SK-N-SH (cell line): ENCODE results near the gene ZPBP2. TPM values are rescaled to one million over a fixed set of nuclear protein-coding genes. Genes with fewer than 3 reads are reported as not detected.
"Not testable (repeated sequence)": the region's sequence is repeated elsewhere in the genome, so short reads cannot be mapped to it uniquely, and the experiment has no call there.

Experiments
- CTCF ChIA-PET: fragments of 300-600, 350-600 bp; formaldehyde crosslinking; extraction: SDS; loops from one replicate; lab custom pipeline; 2021; lab: Yijun Ruan, JAX
- POLR2A ChIA-PET: fragments of 350-600 bp; sonication (Branson Sonifier 250); formaldehyde crosslinking; extraction: SDS; loops from one replicate; lab custom pipeline; 2020; ENCODE audit warnings: antibody characterized with exemption, inconsistent platforms; lab: Yijun Ruan, JAX
- DNase-seq: peaks from one replicate; pipeline ENCODE4 v3.0.0; 2012
- H2AFZ ChIP-seq: fragments of 200-600 bp; sonication (generic); 2 replicates; pipeline ENCODE4 v1.8.1; 2016; ENCODE audit warnings: antibody characterized with exemption, mild to moderate bottlenecking, low read depth
- H3F3A ChIP-seq: fragments of 200-600 bp; sonication (generic); replicated peaks from 2 replicates; pipeline ENCODE3; 2016; ENCODE audit warnings: antibody characterized with exemption, mild to moderate bottlenecking; ENCODE audit not compliant: insufficient read depth
- H3K27ac ChIP-seq, 2 experiments: fragments of 200-500 bp in 1 of 2; fragments of 200-600 bp in 1 of 2; sonication (Bioruptor generic) in 1 of 2; sonication (generic), shearing (Covaris generic) in 1 of 2; 2 replicates each; pipeline versions ENCODE4 v1.5.1 to v1.6.1; 2014 to 2016; ENCODE audit warnings: low read depth in 2 of 2, inconsistent platforms in 1 of 2, low read length in 1 of 2, mild to moderate bottlenecking in 1 of 2, mixed read lengths in 1 of 2
- H3K27me3 ChIP-seq: fragments of 200-600 bp; sonication (generic), shearing (Covaris generic); 2 replicates; pipeline ENCODE4 v1.6.1; 2016; ENCODE audit warnings: mixed run types; ENCODE audit not compliant: insufficient read depth
- H3K36me3 ChIP-seq, 2 experiments: fragments of 200-500 bp in 1 of 2; fragments of 200-600 bp in 1 of 2; sonication (Bioruptor generic) in 1 of 2; sonication (generic) in 1 of 2; replicated peaks in 1 of 2; 2 replicates each; pipeline versions ENCODE3 to v1.5.1; 2014 to 2016; ENCODE audit warnings: low read length in 1 of 2, mild to moderate bottlenecking in 1 of 2; ENCODE audit not compliant: insufficient read depth in 2 of 2, control insufficient read depth in 1 of 2
- H3K4me1 ChIP-seq, 2 experiments: fragments of 200-500 bp in 1 of 2; fragments of 200-600 bp in 1 of 2; sonication (Bioruptor generic) in 1 of 2; sonication (generic), shearing (Covaris generic) in 1 of 2; 2 replicates each; pipeline versions ENCODE4 v1.5.1 to v1.6.1; 2014 to 2016; ENCODE audit warnings: low read depth in 1 of 2, low read length in 1 of 2, mixed run types in 1 of 2; ENCODE audit not compliant: insufficient read depth in 2 of 2, control insufficient read depth in 1 of 2
- H3K4me2 ChIP-seq: fragments of 200-600 bp; sonication (generic), shearing (Covaris generic); 2 replicates; pipeline ENCODE4 v1.6.1; 2017; ENCODE audit warnings: mixed run types
- H3K4me3 ChIP-seq, 2 experiments: fragments of 200-500 bp in 1 of 2; fragments of 200-600 bp in 1 of 2; sonication (Bioruptor generic) in 1 of 2; sonication (generic), shearing (Covaris generic) in 1 of 2; 2 replicates each; pipeline versions ENCODE4 v1.5.1 to v1.8.1; 2014 to 2016; ENCODE audit warnings: low read depth in 2 of 2, inconsistent platforms in 1 of 2, low read length in 1 of 2, mild to moderate bottlenecking in 1 of 2, mixed read lengths in 1 of 2, moderate library complexity in 1 of 2
- H3K79me2 ChIP-seq: fragments of 200-600 bp; sonication (generic); 2 replicates; pipeline ENCODE4 v1.8.1; 2017; ENCODE audit warnings: mild to moderate bottlenecking; ENCODE audit not compliant: insufficient read depth
- H3K9ac ChIP-seq: fragments of 200-600 bp; sonication (generic); 2 replicates; pipeline ENCODE4 v1.6.1; 2017; ENCODE audit warnings: mixed run types
- H3K9me2 ChIP-seq: fragments of 200-600 bp; sonication (generic); 2 replicates; pipeline ENCODE4 v1.6.1; 2017; ENCODE audit warnings: mixed run types
- H3K9me3 ChIP-seq: fragments of 200-600 bp; sonication (generic); 2 replicates; pipeline ENCODE4 v1.6.1; 2017; ENCODE audit warnings: mixed run types, mild to moderate bottlenecking, moderate library complexity
- H4K20me1 ChIP-seq: fragments of 200-600 bp; sonication (generic); 2 replicates; pipeline ENCODE4 v1.6.1; 2017; ENCODE audit warnings: mild to moderate bottlenecking, mixed run types; ENCODE audit not compliant: insufficient read depth
- CHD2 ChIP-seq: fragments of 150-350 bp; IDR thresholded peaks from 2 replicates; pipeline ENCODE4 v1.6.1; 2018; ENCODE audit warnings: low read length; ENCODE audit not compliant: partially characterized antibody
- CTCF ChIP-seq: fragments of 200-600 bp; sonication (generic); IDR thresholded peaks from 2 replicates; pipeline ENCODE4 v1.6.1; 2017; ENCODE audit warnings: antibody characterized with exemption, mild to moderate bottlenecking, moderate library complexity
- ELF1 ChIP-seq: IDR thresholded peaks from 2 replicates; pipeline ENCODE4 v1.4.0; 2012
- FOXJ3 ChIP-seq: sonication (generic); formaldehyde crosslinking; IDR thresholded peaks from 2 replicates; pipeline ENCODE4 v1.5.1; 2020; ENCODE audit warnings: mild to moderate bottlenecking, missing genetic modification reagents
- MAX ChIP-seq: IDR thresholded peaks from 2 replicates; pipeline ENCODE4 v1.4.0; 2012; ENCODE audit warnings: low read depth
- NFIC ChIP-seq: IDR thresholded peaks from 2 replicates; pipeline ENCODE4 v1.4.0; 2012; ENCODE audit warnings: borderline replicate concordance
- POLR2AphosphoS5 ChIP-seq: IDR thresholded peaks from 2 replicates; pipeline ENCODE4 v1.6.1; 2012; ENCODE audit warnings: low read depth, low read length
- RAD21 ChIP-seq: IDR thresholded peaks from 2 replicates; pipeline ENCODE4 v1.6.1; 2012; ENCODE audit warnings: mild to moderate bottlenecking, low read length
- REST ChIP-seq: IDR thresholded peaks from 2 replicates; pipeline ENCODE4 v1.6.1; 2012; ENCODE audit warnings: mild to moderate bottlenecking, low read depth, low read length, moderate library complexity
- RFX5 ChIP-seq: IDR thresholded peaks from 2 replicates; pipeline ENCODE4 v1.6.1; 2012; ENCODE audit warnings: mild to moderate bottlenecking, improper control_type of control experiment, low read length
- RXRA ChIP-seq: IDR thresholded peaks from 2 replicates; pipeline ENCODE4 v1.4.0; 2012; ENCODE audit warnings: low read depth, mild to moderate bottlenecking, borderline replicate concordance
- SMC3 ChIP-seq: IDR thresholded peaks from 2 replicates; pipeline ENCODE4 v1.6.1; 2012; ENCODE audit warnings: low read depth, low read length, improper control_type of control experiment
- TAF1 ChIP-seq: IDR thresholded peaks from 2 replicates; pipeline ENCODE4 v1.6.1; 2012; ENCODE audit warnings: low read depth, mild to moderate bottlenecking, low read length, moderate library complexity, borderline replicate concordance
- USF1 ChIP-seq: IDR thresholded peaks from 2 replicates; pipeline ENCODE4 v1.4.0; 2012; ENCODE audit warnings: low read depth, borderline replicate concordance
- YY1 ChIP-seq: IDR thresholded peaks from 2 replicates; pipeline ENCODE4 v1.4.0; 2012; ENCODE audit warnings: low read depth, mild to moderate bottlenecking
- WGBS: methylation state at CpG from one replicate; pipeline ENCODE4 v1.1.6; 2017; ENCODE audit warnings: low lambda C conversion rate; 5-methylcytosine and 5-hydroxymethylcytosine counted together
- polyA plus RNA-seq, 3 experiments: library from polyadenylated mRNA; depleted of rRNA; stranded (reverse); fragments of >200 nt; gene quantifications; 2 replicates each; pipeline ENCODE4 v1.2.3, GENCODE V29; 2012

The ZPBP2 gene
- polyA plus RNA-seq, 1 of the 3 experiments (the other 2 are of a cell fraction): not detected

GRCh38 chr17:39871801-39872200 is 3.8 kb downstream of the ZPBP2 start:
- no peak for DNase-seq
- Histone ChIP-seq H3K4me2 (no peak overlapping the region), H3K9ac (no peak overlapping the region), H3K27ac (no peak overlapping the region), H3K27me3 (peaks cover 42% of the 10 kb centered on the region), H3K4me1 (no peaks in the 10 kb centered on the region), H3K36me3 (no peaks in the 10 kb centered on the region), H4K20me1 (no peaks in the 10 kb centered on the region), H3F3A (no peaks in the 10 kb centered on the region), H3K79me2 (no peaks in the 10 kb centered on the region), H2AFZ (no peak overlapping the region), H3K4me3 (no peak overlapping the region), H3K9me2 (no peaks in the 10 kb centered on the region), H3K9me3 (no peaks in the 10 kb centered on the region)
- ChIA-PET POLR2A (no interaction called here), CTCF (interaction anchor here (0.8 to 2.4 kb wide), 12 partner anchors 10 to 154 kb away, joined by 3 to 22 read pairs (median 4); partner anchors contain the start of gene PSMD3)
- 8% methylated on average over 2 of the region's 2 CpGs for WGBS
- no peak for TF ChIP-seq RXRA
- TF ChIP-seq RFX5: no peak

GRCh38 chr17:39872751-39873150 is 4.7 kb downstream of the ZPBP2 start:
- no peaks in the 10 kb centered on the region for H3K79me2 ChIP-seq
- no peak overlapping the region for H3K4me3 ChIP-seq
- H4K20me1 ChIP-seq: no peaks in the 10 kb centered on the region
- H3K4me2 ChIP-seq: no peak overlapping the region
- H2AFZ ChIP-seq: no peak overlapping the region
- no peaks in the 10 kb centered on the region for H3F3A ChIP-seq
- no peaks in the 10 kb centered on the region for H3K9me2 ChIP-seq
- CTCF ChIA-PET: interaction anchor here (0.5 to 2.4 kb wide), 23 partner anchors 8 to 251 kb away, joined by 3 to 22 read pairs (median 4); partner anchors contain the start of gene PSMD3
- WGBS: 8% methylated on average over 2 of the region's 2 CpGs
- H3K9ac ChIP-seq: no peak overlapping the region
- H3K4me1 ChIP-seq: no peaks in the 10 kb centered on the region
- no peak for TF ChIP-seq FOXJ3 (CRISPR knock-in tag)
- no peak for TF ChIP-seq NFIC
- no peak for TF ChIP-seq TAF1
- TF ChIP-seq REST: no peak
- no peak for TF ChIP-seq CHD2
- no peak for TF ChIP-seq POLR2AphosphoS5
- peak; percentile 22; the same call in 1 of the 2 replicates for TF ChIP-seq SMC3
- TF ChIP-seq MAX: no peak
- no peak for TF ChIP-seq YY1
- no peak for TF ChIP-seq USF1
- peak; percentile 58 for TF ChIP-seq RAD21
- peak; percentile 72 for TF ChIP-seq CTCF
- no peak for TF ChIP-seq ELF1
- no peak overlapping the region for H3K27ac ChIP-seq
- no peak for DNase-seq
- no peaks in the 10 kb centered on the region for H3K9me3 ChIP-seq
- POLR2A ChIA-PET: no interaction called here
- H3K27me3 ChIP-seq: peaks cover 40% of the 10 kb centered on the region
- H3K36me3 ChIP-seq: no peaks in the 10 kb centered on the region

GRCh38 chr17:39886102-39886501 is 18.1 kb downstream of the ZPBP2 start:
- H3K4me2 ChIP-seq, H3F3A ChIP-seq, H3K4me1 ChIP-seq, DNase-seq, H3K36me3 ChIP-seq, H3K9ac ChIP-seq, POLR2A ChIA-PET, H3K9me2 ChIP-seq, H4K20me1 ChIP-seq, H3K9me3 ChIP-seq, H3K4me3 ChIP-seq, H2AFZ ChIP-seq, H3K79me2 ChIP-seq, H3K27ac ChIP-seq: not testable (repeated sequence)
- CTCF ChIA-PET: interaction anchor here (1.6 kb wide), 1 partner anchor 14 kb away, joined by 6 read pairs; no protein-coding TSS in a partner anchor
- H3K27me3 ChIP-seq: peaks cover 60% of the 10 kb centered on the region; the same call in 1 of the 2 replicates
- 3% methylated on average over 5 of the region's 5 CpGs for WGBS
